Measurements from ENCODE around the gene TMC8. TPM values are rescaled to one million over a fixed set of nuclear protein-coding genes. Genes with fewer than 3 reads are reported as not detected.

Gene TMC8
- total and polyA plus RNA-seq, 2 donors (not counting 3 experiments of a cell fraction or from before 2014, with no cell fraction given): 0.07 to 1.3 TPM

GRCh38 chr17:78163881-78164747 lies 33.5 kb downstream of the TMC8 start:
- BruUV-seq (replicated peaks): no TSS peak
- no peak overlapping the region for H3K4me3 ChIP-seq (replicated peaks in 1 of 3; ENCODE audit: insufficient read depth in 1 of 3, low read depth in 1 of 3, low read length in 3 of 3)
- dilution Hi-C loops (cut with MboI; ENCODE audit: extremely low pct_ligation_motif_present, low sequenced_read_pairs): no loop called here
- POLR2A ChIA-PET: no interaction called here
- no peaks in the 10 kb centered on the region for H3K79me2 ChIP-seq (ENCODE audit: control insufficient read depth, insufficient read depth, low read length)
- no peak overlapping the region for H3K4me2 ChIP-seq (ENCODE audit: insufficient read depth, low read length)
- H3K9me1 ChIP-seq (replicated peaks; ENCODE audit: control insufficient read depth, extremely low read depth, insufficient read depth, low read length): no peaks in the 10 kb centered on the region
- no peaks in the 10 kb centered on the region for H3K36me3 ChIP-seq (ENCODE audit: control insufficient read depth in 2 of 2, extremely low read depth in 1 of 2, insufficient read depth in 2 of 2, low read length in 2 of 2)
- no peak for TF ChIP-seq CTCF (IDR thresholded peaks at IDR 0.05; ENCODE audit: extremely low read depth in 1 of 2, insufficient read depth in 1 of 2, low read depth in 1 of 2, low read length in 2 of 2)
- no peak for TF ChIP-seq EZH2 (IDR thresholded peaks at IDR 0.05; ENCODE audit: borderline replicate concordance, low read depth, low read length, severe bottlenecking)
- no peak for TF ChIP-seq JUN (IDR thresholded peaks at IDR 0.05; ENCODE audit: borderline replicate concordance, insufficient read depth, insufficient read length, low read depth)
- TF ChIP-seq GATA2 (IDR thresholded peaks at IDR 0.05; ENCODE audit: insufficient read depth, insufficient read length, low read depth, low read length): no peak
- no peak for TF ChIP-seq POLR2AphosphoS5 (IDR thresholded peaks at IDR 0.05; ENCODE audit: insufficient read depth, low read depth, low read length)
- TF ChIP-seq POLR2A (IDR thresholded peaks at IDR 0.05; ENCODE audit: low read depth, low read length): no peak
- H3K27ac ChIP-seq (ENCODE audit: insufficient read depth, low read depth, low read length): no peak overlapping the region
- H3K9ac ChIP-seq (replicated peaks; ENCODE audit: extremely low read depth, insufficient read depth, low read length): no peak overlapping the region
- H3K9me3 ChIP-seq (replicated peaks; ENCODE audit: control insufficient read depth, insufficient read depth, low read length): no peaks in the 10 kb centered on the region
- DNase-seq (ENCODE audit: low read depth, low spot score) (no peak), FAIRE-seq (no peak)
- no peaks in the 10 kb centered on the region for H4K20me1 ChIP-seq (replicated peaks; ENCODE audit: control insufficient read depth, extremely low read depth, insufficient read depth, low read length)
- no peaks in the 10 kb centered on the region for H3K27me3 ChIP-seq (ENCODE audit: control insufficient read depth in 2 of 2, insufficient read depth in 2 of 2, low read length in 2 of 2)
- CTCF ChIA-PET: interaction anchor here (2.7 kb wide), 1 partner anchor 13 kb away, joined by 9 read pairs; no protein-coding TSS in a partner anchor
- no peak overlapping the region for H2AFZ ChIP-seq (ENCODE audit: low read depth, low read length)
- intact Hi-C loops (cut with micrococcal nuclease): no loop called here
- H3K4me1 ChIP-seq (ENCODE audit: control insufficient read depth, extremely low read depth, insufficient read depth, low read length): peaks cover 2% of the 10 kb centered on the region
